Activated B cell treated with CpG ODN at 0.5 μM for 24 hours (primary cell): ENCODE results near the gene DAGLA. TPM values are rescaled to one million over a fixed set of nuclear protein-coding genes. Genes with fewer than 3 reads are reported as not detected.

Source experiments
- ATAC-seq: fragments of 200-7000 bp; cut with Tn5 transposase; one replicate; pipeline ENCODE4 v1.10.0; 2021; ENCODE audit warnings: low read depth, mild to moderate bottlenecking, moderate library complexity
- CTCF ChIA-PET: fragments of 350-600 bp; sonication (Branson Sonifier 250); formaldehyde crosslinking; loops from one replicate; lab custom pipeline; 2021; ENCODE audit warnings: antibody characterized with exemption; lab: Charles Lee
- POLR2A ChIA-PET: fragments of 350-600 bp; sonication (Branson Sonifier 250); formaldehyde crosslinking; loops from one replicate; lab custom pipeline; 2021; ENCODE audit warnings: antibody characterized with exemption; lab: Charles Lee
- DNase-seq: peaks from one replicate; pipeline ENCODE4 v3.0.0; 2022
- H3K27ac Mint-ChIP-seq: one replicate; pipeline ENCODE4 v1.8.0; 2020; ENCODE audit warnings: mixed read lengths
- H3K27me3 Mint-ChIP-seq: one replicate; pipeline ENCODE4 v1.8.0; 2021; ENCODE audit warnings: mixed read lengths
- H3K36me3 Mint-ChIP-seq: one replicate; pipeline ENCODE4 v1.8.0; 2021; ENCODE audit warnings: low read depth, mixed read lengths
- H3K4me1 Mint-ChIP-seq: one replicate; pipeline ENCODE4 v1.8.0; 2021; ENCODE audit warnings: mixed read lengths
- H3K4me3 Mint-ChIP-seq: one replicate; pipeline ENCODE4 v1.8.0; 2020; ENCODE audit warnings: mild to moderate bottlenecking, mixed read lengths
- H3K9me3 Mint-ChIP-seq: one replicate; pipeline ENCODE4 v1.8.0; 2020; ENCODE audit warnings: mixed read lengths
- CTCF ChIP-seq: fragments of 200-600 bp; IDR thresholded peaks from one replicate; pipeline ENCODE4 v1.8.0; 2022; ENCODE audit warnings: antibody characterized with exemption, mild to moderate bottlenecking
- intact Hi-C: fragments of 100-400 bp; cut with micrococcal nuclease; formaldehyde crosslinking; loops from one replicate; pipeline ENCODE4 v1.15.1; 2024
- total RNA-seq: library from RNA; stranded (reverse); gene quantifications from 2 replicates; pipeline ENCODE4 v1.2.3, GENCODE V29; 2022

The DAGLA gene
- total RNA-seq, 1 donor from 2014 or later = not detected

- Mint-ChIP-seq H3K36me3 (no peaks in the 10 kb centered on the region), H3K4me3 (no peak overlapping the region)
- CTCF ChIA-PET = no interaction called here
These were observed 37.9 kb downstream of the DAGLA start for GRCh38 chr11:61718046-61718531.

GRCh38 chr11:61718621-61719302 is 38.6 kb downstream of the DAGLA start:
- no peaks in the 10 kb centered on the region for H3K27me3 Mint-ChIP-seq
- no peak overlapping the region for H3K4me3 Mint-ChIP-seq
- intact Hi-C loops = no loop called here
- H3K27ac Mint-ChIP-seq = no peak overlapping the region
- no peaks in the 10 kb centered on the region for H3K36me3 Mint-ChIP-seq
- ATAC-seq (no peak), DNase-seq (no peak)
- CTCF ChIA-PET = no interaction called here
- TF ChIP-seq CTCF = no peak
- POLR2A ChIA-PET = no interaction called here
- H3K9me3 Mint-ChIP-seq = no peaks in the 10 kb centered on the region
- H3K4me1 Mint-ChIP-seq = no peaks in the 10 kb centered on the region

More at GRCh38 chr11:61718046-61718531, 37.9 kb downstream of the DAGLA start:
- POLR2A ChIA-PET = no interaction called here
- intact Hi-C loops = no loop called here
- Mint-ChIP-seq H3K4me1 (no peaks in the 10 kb centered on the region), H3K9me3 (no peaks in the 10 kb centered on the region), H3K27me3 (no peaks in the 10 kb centered on the region), H3K27ac (no peak overlapping the region)
- no peak for TF ChIP-seq CTCF
- no peak for DNase-seq
- ATAC-seq = no peak

- no peak for TF ChIP-seq CTCF
- POLR2A ChIA-PET = no interaction called here
- ATAC-seq (no peak), DNase-seq (no peak)
- Mint-ChIP-seq H3K9me3 (no peaks in the 10 kb centered on the region), H3K27ac (no peak overlapping the region), H3K4me3 (no peak overlapping the region), H3K27me3 (no peaks in the 10 kb centered on the region), H3K36me3 (no peaks in the 10 kb centered on the region), H3K4me1 (no peaks in the 10 kb centered on the region)
- intact Hi-C loops = no loop called here
- CTCF ChIA-PET = no interaction called here
These were observed 39.8 kb downstream of the DAGLA start for GRCh38 chr11:61719978-61720377.

GRCh38 chr11:61720597-61720996 is 40.4 kb downstream of the DAGLA start:
- H3K9me3 Mint-ChIP-seq = no peaks in the 10 kb centered on the region
- ATAC-seq = no peak
- H3K36me3 Mint-ChIP-seq = no peaks in the 10 kb centered on the region
- intact Hi-C loops = no loop called here
- no peak for TF ChIP-seq CTCF
- H3K4me3 Mint-ChIP-seq = no peak overlapping the region
- no peaks in the 10 kb centered on the region for H3K27me3 Mint-ChIP-seq
- CTCF ChIA-PET = interaction anchor here (0.7 kb wide), 1 partner anchor 29 kb away, joined by 3 read pairs; no protein-coding TSS in a partner anchor
- H3K27ac Mint-ChIP-seq = no peak overlapping the region
- DNase-seq = no peak
- H3K4me1 Mint-ChIP-seq = no peaks in the 10 kb centered on the region
- POLR2A ChIA-PET = no interaction called here

GRCh38 chr11:61724437-61724836 is 44.2 kb downstream of the DAGLA start:
- DNase-seq (no peak), ATAC-seq (no peak)
- intact Hi-C loops = no loop called here
- Mint-ChIP-seq H3K9me3 (no peaks in the 10 kb centered on the region), H3K4me3 (no peak overlapping the region), H3K36me3 (no peaks in the 10 kb centered on the region), H3K27me3 (no peaks in the 10 kb centered on the region), H3K4me1 (no peaks in the 10 kb centered on the region), H3K27ac (no peak overlapping the region)
- ChIA-PET POLR2A (no interaction called here), CTCF (interaction anchor here (1.0 kb wide), 1 partner anchor 9 kb away, joined by 3 read pairs; no protein-coding TSS in a partner anchor)
- TF ChIP-seq CTCF = no peak
